Measurements from ENCODE around the gene MEGF10.

The MEGF10 gene

DNA sequence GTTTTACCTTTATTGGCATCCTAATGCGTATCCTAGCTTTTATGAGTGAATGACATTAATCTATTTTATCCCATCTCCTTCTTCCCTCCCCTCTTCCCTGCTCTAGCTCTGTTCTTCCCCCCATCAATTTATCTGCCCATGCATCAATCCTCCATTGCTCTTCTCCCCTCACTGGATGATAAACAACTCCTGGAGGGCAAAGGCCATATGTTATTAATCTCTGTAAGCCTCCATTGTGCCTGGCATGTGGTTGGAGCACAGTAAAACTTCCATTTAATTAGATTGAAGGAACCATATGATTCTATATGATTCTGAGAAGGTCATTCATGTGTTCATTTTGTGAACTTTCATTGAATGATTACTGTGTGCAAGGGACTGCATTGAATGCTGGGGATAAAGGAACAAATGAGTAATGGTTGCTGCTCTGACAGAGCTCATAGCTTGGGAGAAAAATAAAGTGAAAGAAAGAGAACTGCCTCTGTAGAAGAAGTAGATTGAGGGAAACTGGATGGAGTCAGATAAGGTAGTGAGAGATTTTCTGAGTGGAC lies 85.0 kb downstream of the MEGF10 start:
- DNase-seq, result no peak

DNA sequence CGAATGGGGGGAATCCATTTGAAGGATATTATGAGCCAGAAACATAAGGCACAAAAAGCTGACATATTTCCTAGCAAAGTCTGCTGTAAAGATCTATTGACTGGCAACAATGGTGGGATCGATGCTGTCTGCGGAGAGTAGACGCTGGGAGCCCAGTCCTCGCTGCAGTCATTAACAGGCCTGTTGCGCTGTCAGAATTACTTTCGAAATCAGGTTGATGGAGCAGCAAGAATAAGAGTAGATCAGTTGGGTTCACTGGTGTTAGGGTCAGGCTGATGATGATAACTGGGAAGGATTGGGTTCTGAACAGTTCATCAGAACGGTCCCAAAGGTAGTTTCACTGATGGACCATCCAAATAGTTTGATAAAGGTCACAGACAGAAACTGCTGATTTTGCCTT lies 87.1 kb downstream of the MEGF10 start:
- DNase-seq, result no peak

DNA sequence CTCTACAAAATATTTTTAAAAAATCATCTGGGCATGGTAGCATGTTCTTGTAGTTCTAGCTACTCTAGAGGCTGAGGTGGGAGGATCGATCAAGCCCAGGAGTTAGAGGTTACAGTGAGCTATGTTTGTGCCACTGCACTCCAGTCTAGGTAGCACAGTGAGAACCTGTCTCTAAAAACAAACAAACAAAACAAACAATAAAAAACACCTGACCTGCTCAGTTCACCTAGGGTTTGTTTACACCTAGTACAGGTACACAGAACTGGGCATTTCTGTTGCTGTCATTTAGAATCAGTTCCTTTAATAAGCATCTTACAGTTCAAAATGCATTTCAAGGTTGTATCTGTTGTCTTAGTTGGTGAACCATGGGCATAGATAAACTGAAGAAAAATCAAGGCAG lies 95.3 kb downstream of the MEGF10 start:
- DNase-seq, result no peak

DNA sequence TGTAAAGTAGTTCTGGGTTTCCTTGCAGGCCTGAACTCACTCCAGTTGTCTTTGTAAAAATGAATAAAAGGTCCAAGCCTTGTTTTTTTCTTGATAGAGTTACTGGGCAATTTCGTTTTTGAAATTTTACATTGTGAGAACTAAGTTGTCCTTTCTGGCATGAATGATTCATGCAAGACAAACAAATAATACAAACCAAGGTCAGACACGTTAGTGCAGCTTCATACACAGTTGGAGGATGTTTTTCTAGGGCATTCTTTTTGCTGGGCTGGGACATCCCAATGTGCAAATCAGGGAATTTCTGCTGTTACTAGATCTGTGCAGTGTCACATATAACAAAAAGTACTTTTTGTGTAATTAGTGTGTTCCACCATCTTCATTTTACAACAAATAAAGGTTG lies 96.0 kb downstream of the MEGF10 start:
- DNase-seq, result no peak

DNA sequence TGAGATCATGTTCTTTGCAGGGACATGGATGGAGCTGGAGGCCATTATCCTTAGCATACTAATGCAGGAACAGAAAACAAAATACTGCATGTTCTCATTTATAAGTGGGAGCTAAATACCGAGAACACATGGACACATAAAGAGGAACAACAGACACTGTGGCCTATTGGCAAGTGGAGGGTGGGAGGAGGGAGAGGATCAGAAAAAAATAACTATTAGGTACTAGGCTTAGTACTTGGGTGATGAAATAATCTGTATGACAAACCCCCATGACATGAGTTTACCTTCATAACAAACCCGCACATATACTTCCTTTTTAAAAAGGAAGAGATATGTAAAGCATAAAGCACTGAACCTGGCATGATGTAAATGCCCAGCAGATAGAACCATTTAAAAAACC lies 99.0 kb downstream of the MEGF10 start:
- no peak for DNase-seq

DNA sequence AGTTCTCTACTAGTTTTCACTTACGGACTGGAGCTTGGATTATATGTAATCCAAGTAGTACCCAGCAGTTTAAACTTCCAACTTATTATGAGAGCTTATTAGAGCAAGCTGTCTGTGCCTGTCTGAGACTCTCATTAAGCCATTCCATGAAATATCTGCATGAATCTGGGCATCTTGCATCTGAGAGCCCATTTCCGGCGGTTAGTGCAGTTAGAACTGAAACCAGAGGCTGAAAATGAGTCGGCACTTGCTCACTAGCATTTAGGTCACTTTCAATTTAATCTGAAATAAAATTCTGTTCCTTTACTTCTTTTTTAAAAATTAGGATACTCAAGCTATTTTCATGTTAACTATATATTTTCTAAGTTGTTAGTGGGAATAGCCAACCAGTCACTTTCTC lies 102.2 kb downstream of the MEGF10 start:
- no peak for DNase-seq

DNA sequence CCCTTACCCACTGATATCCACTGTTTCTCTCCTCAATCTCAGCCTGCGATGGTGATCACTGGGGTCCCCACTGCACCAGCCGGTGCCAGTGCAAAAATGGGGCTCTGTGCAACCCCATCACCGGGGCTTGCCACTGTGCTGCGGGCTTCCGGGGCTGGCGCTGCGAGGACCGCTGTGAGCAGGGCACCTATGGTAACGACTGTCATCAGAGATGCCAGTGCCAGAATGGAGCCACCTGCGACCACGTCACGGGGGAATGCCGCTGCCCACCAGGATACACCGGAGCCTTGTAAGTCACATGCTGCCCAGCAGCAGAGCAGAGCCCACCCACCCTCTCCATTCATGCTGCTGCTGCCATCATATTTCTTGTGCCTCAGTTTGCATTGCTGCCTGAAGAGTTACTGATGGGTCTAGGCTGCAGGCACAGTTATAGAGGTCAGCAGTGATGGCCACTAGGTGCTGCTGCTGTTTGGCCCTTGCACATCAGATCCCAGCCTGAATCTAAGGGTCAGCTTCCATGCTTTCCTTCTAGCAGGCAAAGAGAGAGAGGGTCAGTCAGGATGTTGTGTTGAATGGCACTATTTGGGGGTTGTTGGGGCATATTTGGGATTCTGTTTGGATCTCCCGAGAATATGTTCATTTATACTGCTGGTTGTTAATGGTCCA lies 106.0 kb downstream of the MEGF10 start:
- DNase-seq, result no peak

DNA sequence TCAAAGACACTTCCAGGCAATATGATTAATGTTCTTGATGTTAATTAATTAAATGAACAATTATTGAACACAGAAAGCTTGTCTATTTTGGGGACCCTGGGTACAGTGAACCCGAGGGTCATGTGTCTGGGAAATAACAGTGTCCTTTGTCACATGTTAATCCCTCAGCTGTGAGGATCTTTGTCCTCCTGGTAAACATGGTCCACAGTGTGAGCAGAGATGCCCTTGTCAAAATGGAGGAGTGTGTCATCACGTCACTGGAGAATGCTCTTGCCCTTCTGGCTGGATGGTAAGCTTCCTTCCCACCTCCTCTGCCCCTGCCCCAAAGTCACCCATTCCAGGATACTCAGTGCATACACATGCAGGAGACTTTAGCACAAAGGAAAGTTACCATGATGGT lies 107.9 kb downstream of the MEGF10 start:
- DNase-seq, result no peak

DNA sequence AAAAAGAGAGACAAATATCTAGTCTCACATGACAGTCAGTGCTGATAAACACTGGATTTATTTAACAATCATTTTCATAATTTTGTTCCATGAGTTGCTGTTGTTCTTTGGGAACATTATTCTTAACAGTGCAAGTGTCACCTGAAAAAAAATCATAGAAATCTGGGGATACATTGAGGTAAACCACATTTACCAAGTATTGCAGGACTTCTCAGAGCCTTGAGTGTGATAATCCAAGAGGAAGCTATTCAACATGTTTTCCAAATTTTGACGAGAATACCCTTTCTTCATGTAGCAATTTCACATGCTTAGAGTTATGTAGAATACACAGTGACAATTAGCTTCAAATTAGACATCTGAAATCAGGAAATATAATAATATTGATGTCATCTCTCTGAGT lies 108.5 kb downstream of the MEGF10 start:
- DNase-seq, result no peak

DNA sequence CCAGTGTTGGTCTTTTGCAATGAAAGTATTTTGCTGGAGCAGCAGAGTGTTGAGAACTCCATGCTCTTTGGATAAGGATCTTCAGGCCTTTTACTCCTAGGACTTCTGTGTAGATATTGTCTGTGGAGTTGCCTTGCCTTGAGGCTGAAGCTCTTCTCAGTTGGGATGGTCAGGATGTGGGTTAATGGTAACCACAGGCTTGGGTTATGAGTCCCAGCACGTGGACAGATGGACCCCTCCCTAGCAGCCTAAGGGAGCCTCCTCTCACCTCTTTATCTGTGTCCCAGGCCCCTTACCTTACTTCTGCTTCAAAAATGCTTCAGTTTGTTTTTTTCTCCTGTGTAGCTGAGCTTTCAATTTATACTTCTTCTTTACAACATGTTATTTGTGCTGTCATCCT lies 109.9 kb downstream of the MEGF10 start:
- no peak for DNase-seq

DNA sequence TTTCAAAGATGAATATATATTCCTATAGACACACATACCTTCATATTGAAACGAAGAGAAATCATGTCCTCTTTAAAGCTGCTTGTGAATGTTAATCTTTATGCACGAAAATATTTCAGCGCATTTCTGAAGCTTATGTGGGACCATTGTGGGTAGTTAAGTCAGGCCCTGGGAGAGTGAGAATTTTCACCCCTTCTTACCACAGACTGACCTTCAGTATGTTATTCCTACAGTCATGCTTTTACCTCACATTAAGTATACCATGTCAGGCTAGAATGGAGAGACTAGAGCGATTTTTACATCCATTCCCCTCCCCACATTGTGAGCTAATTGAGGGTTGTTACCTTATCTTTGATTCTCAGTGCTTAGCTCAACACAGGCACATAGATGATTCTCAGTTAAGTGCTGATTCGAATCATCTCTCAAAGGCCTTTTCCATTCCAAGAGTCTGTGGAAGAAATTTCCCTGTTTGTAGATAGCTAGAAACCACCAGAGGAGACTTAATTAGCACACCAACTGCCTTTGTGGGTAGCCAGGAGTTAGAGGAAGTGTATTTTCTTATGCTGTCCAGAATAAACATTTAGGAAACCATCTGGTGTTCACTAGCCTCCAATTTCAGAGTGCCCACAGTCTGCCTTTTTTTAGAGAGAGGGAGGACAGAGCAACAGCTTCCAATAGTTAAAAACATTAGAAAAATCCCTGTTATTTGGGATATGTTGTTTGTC lies 110.5 kb downstream of the MEGF10 start:
- DNase-seq, result no peak

DNA sequence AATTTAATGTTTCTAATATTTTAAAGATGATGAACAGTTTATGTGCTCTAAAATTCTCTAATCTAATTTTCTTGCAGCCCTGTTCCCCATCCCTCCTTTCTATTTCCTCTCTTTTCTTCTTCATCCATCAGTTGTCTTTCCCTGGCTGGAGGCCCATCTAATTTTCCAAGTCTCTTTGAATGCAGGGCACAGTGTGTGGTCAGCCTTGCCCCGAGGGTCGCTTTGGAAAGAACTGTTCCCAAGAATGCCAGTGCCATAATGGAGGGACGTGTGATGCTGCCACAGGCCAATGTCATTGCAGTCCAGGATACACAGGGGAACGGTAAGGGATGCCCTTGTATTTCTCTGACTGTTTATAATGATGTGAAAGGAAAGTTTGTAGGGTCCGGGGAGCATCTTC lies 111.8 kb downstream of the MEGF10 start:
- DNase-seq, result no peak

DNA sequence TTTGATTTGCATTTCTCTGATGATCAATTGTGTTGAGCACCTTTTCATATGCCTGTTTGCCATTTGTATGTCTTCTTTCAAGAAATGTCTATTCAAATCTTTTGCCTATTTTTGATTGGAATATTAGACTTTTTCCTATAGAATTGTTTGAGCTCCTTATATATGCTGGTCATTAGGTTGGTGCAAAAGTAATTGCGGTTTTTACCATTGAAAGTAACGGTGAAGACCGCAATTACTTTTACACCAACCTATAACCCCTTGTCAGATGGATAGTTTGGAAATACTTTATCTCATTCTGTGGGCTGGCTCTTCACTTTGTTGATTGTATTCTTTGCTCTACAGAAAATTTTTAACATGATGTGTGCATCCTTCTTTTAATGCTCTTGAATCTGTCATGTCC lies 113.6 kb downstream of the MEGF10 start:
- no peak for DNase-seq

DNA sequence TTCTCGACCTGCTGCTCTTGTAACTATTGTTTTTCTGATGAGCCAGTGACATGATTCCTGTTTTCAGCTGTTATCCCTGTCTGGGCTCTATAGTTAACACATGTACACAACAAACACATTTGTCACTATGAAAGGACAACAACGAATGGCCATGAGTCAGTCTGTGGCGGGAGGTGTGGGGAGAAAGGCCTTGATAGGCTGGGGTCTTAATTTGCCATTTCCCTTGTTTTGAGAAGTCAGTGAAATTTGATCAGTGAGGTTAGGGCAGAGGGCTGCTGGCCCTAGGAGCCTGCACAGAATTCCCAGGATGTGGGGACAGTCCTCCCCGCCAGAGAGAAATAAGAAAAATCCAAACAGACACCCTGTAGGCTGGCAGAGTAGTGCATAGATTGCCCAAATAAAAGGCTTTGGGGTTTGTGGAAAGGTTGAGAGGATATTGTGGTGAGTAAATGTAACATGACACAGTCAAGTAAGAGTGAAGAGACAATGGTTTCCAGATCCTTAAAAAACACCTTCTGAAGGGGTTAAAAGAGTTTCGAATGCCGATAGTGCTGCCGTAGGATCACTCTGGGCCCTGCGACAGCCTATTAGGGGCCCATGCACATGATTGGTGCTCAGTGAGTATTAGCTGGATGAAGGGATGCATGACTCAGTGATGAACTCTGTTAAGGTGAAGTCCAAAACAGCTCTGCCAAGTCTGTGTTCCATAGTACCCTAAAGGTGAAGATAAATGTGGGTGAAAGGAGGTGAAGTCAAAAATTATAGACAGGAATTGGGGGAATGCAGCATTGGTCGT lies 115.9 kb downstream of the MEGF10 start:
- DNase-seq, result no peak

DNA sequence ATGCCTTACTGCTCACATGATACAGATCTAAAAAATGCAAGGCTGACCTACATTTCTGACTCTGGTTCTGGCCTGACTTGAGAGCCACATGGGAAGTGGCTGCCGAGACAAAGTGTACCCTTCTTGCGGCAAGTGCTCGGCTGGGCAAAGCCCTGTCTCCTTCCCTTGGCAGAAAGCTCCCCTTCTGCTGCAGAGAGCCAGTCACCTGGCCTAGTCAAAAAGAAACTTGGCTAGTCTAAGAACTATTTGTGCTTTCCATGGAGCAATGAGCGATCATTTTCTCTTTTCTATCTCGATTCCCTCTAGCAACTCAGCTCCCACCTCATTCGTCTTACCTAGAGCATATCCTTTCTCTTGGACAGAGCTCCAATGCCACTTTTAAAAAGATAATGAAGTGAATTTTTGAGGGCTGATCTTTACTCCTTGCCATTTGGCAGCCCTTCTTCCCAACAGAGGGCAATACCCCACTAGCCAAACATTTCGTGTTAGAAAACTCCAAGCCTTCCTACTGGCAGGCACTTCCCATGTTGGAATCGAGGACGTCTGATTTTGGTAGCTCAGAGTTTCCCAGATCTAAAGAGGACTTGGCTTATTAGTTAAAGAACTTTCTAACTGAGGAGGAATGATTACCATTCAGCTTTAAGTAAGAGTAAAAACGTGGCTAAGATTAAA lies 118.8 kb downstream of the MEGF10 start:
- no peak for DNase-seq

DNA sequence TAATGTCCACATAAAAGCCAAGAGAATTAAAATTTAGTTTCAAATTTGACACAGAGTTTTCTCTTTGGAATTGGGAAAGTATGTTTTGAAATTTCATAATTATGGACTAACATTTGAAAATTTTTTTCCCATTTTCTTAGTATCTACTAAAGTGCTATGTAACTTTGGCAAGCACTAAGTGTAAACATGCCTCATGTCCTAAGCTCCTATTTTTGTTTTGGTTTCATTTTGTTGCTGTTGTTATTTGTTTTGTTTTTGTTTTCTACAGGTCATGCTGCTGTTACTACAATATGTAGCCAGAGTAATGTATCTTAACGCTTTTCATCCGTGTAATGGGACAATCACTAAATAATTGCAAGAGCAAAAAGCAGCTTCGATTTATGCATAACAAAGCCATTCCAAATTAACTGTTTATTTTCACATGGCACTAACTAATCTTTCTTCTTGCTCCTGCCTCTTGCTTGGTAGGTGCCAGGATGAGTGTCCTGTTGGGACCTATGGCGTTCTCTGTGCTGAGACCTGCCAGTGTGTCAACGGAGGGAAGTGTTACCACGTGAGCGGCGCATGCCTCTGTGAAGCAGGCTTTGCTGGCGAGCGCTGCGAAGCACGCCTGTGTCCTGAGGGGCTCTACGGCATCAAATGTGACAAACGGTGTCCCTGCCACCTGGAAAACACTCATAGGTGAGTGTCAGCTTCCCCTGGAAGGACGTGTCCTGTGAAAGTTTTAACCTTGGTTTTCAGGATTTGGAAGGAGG lies 119.5 kb downstream of the MEGF10 start:
- DNase-seq, result no peak

DNA sequence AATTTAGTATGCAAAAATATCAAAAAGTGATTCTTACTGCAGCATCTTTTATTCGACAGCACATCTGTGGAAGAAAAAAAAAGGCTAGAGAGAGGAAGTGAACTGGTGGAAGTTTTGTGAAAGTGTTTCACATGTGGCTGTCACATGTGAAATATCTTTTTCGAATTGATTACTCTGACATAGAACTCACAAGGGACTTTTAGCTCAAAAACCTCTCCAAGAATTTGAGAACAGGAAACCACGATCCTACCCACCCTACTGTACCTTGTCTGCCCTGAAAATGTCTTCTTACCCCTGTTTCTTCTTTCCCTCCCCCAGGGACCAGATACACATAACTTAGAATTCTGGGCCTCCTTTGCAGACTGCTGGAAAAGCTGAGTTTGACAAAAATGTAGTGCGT lies 120.4 kb downstream of the MEGF10 start:
- no peak for DNase-seq

DNA sequence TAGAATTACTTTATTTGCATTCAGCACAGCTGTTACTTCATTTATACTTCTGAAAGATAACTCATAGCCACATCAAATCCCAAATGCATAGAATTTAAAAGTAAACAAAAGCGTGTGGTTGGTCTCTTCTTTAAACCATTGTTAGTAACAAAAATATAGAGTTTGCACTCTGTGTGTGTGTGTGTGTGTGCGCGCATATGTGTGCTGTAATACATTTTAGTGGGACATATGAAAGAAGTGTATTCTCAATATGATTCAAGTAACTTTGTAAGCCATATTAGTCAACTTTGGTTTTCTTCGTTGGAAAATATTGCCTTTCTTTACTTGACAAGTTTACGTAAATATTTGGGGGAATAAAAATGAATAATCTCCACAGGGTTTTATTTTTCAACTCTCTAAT lies 120.8 kb downstream of the MEGF10 start:
- no peak for DNase-seq

DNA sequence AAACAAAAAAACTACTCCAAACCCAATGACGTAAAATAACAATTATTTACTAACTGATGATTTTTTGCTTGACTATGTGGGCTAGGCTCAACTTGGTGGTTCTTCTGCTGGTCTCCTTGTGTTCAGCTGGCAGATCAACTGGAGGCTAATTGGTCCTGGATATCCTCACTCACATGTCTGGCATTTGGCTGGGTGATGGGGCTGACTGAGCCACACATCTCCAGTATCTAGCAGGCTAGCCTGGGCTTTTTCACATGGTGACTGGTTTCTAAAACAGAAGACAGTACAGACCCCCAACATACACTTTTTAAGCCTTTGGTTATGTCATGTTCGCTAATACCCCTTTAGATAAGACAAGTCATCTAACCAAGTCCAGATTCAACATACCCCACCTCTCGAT lies 122.1 kb downstream of the MEGF10 start:
- DNase-seq, result no peak

DNA sequence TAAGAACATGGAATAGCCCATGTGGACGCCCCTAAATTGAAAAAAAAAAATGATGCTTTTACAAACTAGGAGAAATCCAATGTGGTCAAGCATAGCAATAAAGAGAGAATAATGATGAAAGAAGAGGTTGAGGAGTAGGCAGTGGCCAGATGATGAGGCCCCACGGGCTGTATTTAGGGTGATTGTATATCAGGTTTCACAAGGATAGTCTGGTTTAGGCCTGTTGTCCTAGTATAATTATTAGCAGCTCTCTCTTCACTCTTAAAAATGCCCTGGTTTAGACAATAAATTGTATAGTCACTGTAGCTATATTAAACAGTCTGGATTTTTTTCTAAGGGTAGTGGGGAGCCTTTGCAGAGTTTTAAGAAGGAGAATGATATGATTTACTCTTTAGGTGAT lies 124.4 kb downstream of the MEGF10 start:
- no peak for DNase-seq

DNA sequence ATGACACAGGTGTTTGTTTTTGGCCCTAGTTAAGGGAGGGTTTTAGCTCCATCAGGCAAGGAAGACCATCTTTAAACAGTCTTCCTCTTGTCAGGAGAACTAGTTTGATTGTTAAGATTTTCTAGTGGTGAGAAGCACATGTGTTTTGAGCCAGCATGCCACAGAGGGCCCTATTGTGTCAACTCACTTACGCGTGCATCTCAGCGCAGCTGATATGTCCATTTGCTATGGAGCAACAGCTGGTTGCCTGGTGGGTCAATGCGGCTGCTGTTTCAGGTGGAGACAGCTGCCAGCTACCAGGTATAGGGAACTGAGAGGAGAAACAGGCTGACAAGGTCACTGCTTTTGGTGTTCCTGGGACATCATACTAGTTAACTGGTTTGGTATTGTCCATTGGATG lies 126.3 kb downstream of the MEGF10 start:
- DNase-seq, result no peak

DNA sequence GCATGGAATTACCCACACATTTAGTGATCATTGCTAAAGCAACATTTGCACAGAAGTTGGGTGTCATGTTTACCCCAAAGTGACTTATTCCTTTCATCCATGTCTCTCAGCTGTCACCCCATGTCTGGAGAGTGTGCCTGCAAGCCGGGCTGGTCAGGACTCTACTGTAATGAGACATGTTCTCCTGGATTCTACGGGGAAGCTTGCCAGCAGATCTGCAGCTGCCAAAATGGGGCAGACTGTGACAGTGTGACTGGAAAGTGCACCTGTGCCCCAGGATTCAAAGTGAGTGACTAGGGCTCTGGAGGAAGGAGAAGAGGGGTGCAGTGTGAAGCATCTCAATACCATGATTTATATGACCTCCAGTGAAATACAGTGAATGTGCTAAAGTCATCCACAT lies 126.9 kb downstream of the MEGF10 start:
- DNase-seq, result no peak

DNA sequence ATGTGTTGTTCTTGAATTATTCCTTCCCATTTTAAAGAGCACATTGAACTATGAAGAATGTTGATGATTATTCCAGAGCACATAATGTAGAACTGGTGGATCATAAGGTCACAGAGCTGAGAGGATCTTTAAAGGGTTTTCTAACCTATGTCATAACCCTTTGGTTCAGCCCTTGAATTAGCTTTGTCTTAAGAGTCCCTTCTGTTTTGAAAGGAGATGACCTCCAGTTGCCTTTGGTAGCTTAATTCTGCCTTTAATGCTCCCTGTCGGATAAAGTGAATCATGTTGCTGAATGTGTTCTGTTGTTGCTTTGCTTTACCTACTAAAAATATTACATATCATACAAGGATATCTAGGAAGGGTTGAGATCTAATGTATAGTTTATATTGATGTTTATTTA lies 127.8 kb downstream of the MEGF10 start:
- DNase-seq, result no peak

Measured in stimulated activated naive CD4-positive, alpha-beta T cell treated with Interleukin-2 at 50 U/mL for 16 hours (primary cell).